ENCODE data around the gene ENDOV. TPM values are rescaled to one million over a fixed set of nuclear protein-coding genes. Genes with fewer than 3 reads are reported as not detected.

Gene ENDOV
- 14.7 and 20.6 TPM in 2 replicates for total RNA-seq

DNA sequence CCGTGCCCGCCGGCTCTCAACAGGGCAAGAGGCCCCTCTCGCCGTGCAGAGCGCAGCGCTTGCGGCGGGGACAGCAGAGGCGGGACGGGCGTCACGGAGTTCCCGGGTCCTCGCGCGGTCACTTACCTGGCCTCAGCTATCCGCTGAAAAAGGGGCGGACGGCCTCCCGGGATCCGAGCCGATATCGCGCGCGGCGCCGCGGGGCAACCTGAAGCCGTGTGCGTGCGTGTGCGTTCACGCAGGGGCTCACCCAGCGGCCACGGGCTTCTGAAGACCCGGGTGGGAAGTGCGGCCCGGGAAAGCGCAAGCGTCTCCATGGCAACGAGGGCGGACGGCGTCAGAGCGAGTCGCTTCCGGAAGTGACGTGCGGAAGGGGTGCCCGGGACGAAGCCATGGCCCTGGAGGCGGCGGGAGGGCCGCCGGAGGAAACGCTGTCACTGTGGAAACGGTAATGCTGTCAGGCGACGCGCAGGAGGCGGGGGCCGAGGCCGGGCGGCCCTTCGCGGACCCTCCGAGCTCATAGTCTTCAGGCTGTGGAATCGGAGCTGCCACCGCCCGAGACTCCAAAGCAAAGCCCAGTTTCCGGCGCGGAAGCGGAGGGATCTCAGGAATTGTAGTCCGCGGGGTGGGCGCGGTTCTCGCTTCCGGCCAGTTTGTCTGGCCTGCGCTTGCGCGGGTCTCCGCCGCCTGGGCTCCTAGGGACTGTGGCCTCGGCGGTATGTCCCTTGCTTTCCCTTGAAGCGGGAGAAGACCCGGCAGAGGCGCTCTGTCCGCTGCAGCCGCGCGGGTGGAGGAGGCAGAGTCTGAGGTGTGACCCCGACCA lies at the start of gene ENDOV:
Gene ENDOV (plus strand): TSS at position 365 of the 823 bp plus-strand sequence. CDS start 28 bp downstream, at position 393.
- DNase-seq (ENCODE audit: low read depth, low spot score) = peak; percentile 71

DNA sequence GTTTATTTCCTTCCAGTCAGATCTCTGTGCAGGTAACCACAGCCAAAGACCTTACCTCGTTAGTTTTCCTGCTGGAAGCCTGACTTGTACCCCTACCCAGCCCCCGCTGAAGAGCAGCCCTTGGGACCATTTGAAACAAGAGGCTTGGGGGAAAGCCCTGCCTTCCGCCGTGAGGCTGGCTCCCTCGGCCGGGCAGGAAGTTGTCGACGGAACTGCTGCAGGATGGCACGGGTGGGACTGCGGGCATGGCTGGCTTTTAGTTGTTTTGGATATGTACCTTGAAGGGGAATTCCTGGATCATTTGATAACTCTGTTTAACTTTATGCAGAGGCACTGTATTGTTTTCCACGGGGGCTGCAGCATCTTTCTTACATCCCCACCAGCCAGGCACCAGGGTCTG lies 49.0 kb upstream of the ENDOV start:
- DNase-seq (ENCODE audit: low read depth, low spot score) = no peak

DNA sequence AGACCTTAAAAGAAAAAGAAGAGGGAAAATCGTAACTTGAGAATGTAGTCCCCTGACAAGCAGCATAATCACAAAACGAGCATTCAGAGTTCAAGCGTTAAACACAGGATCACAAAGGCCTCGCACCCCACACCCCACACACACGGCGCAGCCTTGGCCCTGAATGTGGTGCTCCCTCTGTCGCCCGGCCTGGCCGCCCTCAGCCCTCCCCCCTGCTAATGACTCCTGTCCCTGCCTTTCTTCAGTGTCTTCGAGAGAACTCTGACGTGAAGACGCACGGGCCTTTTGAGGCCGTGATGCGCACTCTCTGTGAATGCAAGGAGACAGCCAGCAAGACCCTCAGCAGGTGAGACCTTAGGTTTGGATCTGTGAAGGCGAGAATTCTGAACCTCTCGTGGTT lies 47.5 kb upstream of the ENDOV start:
- no peak for DNase-seq (ENCODE audit: low read depth, low spot score)

DNA sequence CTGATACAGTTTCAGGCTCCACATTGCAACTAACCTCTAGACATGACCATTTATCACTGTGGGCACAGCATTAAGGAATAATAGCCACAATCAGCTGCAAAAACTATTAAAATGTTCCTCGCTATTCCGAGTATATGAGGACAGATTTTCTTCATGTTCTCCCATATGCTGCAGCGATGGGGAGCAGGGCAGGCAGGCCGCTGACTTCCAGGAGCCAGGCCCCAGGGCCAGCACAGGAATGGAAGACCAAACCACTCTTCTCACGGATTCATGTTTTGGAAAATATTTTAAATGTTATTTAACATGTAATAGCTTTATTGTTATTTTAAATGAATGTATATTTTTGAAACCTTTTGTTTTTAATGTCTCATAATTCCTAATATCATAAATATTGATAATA lies 43.8 kb upstream of the ENDOV start:
- no peak for DNase-seq (ENCODE audit: low read depth, low spot score)

DNA sequence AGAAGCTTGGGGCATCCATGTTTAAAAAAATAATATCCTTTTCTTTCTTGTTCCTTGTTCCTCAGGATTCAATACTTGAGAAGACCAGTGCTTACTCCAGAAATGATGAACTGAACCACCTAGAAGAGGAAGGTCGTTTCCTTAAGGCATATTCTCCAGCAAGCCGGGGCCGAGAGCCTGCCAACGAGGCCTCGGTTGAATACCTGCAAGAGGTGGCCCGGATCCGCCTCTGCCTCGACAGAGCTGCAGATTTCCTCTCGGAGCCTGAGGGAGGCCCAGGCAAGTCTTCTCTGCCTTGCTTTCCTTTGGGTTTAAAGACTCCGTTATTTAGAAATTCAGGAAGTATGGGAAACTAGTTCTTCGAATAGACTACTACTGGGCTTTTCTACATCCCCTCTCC lies 42.5 kb upstream of the ENDOV start:
- DNase-seq (ENCODE audit: low read depth, low spot score) = no peak

DNA sequence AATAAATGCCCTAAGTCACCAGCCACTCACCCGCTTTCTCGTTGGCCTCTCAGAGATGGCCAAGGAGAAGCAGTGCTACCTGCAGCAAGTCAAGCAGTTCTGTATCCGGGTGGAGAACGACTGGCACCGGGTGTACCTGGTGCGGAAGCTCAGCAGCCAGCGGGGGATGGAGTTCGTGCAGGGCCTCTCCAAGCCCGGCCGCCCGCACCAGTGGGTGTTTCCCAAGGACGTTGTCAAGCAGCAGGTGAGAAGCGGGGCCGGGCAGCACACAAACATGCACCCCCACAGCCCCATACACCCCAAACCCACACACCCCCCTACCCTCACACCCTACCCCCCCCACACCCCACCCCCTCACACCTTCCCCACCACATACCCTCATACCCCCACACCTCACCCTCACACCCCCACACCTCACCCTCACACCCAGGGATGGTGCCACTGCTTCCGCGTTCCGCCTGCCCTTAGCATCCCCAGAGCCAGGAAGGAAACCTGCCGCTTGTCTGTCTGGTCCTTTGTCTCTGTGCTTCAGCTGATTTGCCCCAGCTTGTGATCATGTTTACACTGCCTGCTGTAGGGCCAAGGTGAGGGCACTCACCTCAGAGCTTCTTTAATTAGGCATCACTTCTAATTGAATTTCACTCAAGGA lies 41.9 kb upstream of the ENDOV start:
- no peak for DNase-seq (ENCODE audit: low read depth, low spot score)

DNA sequence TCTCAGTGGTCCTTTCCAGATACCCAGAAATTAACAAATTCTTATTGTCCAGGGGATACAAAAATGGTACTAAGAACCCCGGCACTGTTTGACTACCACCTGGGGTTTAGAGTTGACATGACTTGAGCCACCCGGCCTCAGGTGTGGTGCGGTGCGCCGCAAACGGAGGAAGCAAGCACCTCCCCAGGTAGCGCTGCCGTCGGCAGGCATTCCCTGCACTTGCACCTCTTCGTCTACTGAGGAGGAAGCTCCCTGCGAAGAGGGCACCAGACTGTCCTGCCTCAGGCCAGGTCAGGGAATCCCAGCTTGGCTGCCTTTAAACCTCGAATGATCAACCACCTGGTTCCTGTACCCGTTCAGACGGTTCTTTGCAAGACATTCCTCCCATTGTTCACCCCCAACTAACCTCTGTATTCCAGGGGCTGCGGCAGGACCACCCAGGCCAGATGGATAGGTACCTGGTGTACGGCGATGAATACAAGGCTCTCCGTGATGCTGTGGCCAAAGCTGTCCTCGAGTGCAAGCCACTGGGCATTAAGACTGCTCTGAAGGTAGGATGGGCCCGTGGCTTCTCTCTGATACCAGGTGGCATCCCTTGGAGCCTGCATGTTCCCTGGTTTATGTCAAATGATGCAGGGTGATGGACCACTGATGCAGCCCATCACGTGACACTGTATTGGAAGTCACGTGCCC lies 40.8 kb upstream of the ENDOV start:
- DNase-seq (ENCODE audit: low read depth, low spot score) = no peak

DNA sequence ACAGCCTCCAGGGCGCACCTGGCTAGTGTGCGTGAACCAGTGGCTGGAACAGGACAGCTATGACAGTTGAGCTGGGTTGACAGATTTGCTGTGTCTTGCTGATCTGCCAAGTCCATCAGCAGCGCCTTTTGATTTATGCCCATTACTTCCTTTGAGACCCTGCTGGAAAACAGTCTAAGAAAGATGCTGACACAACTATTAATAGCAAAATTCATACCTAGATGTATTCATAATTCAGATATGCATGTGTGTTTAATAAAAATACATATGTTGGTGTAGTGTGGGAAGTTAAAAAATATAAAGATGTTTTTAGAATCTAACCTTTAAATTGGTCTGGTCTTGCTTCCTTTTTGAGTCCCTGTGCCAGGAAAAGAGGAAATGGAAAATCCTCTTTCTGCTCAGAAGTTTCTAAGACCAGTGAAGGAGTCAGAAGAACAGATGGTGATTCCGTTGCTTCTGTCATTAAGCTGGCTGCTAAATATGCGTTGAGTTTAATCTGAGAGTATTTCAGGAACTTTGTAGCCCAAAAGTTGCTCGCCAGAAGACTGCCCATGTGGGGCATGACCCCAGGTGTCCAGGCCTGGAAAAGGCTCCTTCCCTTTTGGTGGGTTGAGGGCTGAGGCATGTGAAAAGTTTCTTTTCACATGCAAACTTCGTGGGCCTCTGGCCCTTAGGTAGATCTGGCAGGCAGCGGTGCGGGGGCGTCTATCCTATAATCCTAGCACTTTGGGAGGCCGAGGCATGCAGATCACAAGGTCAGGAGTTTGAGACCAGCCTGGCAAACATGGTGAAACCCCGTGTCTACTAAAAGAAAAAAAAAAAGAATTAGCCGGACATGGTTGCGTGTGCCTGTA lies 40.0 kb upstream of the ENDOV start:
- no peak for DNase-seq (ENCODE audit: low read depth, low spot score)

DNA sequence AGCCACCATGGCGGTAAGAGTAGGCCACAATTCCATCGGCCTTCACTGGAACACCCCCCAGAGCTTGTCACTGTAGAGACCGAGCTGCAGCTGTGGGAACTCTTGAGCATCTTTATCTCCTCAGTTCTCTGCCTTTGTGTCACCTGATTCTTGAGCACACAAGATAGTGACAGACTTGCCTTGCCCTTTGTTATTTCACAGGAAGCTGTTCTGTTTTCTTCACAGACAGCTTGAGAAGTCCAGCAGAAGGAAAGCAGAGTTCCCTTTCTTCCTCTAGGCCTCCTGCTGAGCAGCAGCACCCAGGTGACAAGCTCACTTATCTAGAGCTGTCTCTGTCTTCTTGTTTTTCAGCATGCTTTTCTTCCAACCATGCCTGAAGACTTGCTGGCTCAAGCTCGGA lies 38.4 kb upstream of the ENDOV start:
- DNase-seq (ENCODE audit: low read depth, low spot score) = no peak

DNA sequence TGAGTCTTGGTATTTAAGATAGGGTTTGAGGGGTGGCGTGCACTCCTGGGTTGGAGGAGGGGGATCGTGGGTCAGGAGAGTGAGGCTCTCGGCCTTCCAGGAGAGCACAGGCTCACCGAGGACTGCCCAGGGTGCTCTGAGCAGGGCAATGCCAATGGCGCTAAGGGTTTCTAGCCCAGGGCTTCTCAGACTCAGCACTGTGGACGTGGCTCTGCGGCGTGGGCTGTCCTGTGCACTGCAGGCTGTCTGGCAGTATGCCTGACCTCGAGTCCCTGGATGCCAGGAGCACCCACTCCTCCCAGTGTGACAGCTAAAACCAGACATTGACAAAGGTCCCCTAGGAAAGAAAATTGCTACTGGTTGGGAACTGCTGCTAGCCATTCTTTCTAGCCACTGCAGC lies 37.2 kb upstream of the ENDOV start:
- no peak for DNase-seq (ENCODE audit: low read depth, low spot score)

DNA sequence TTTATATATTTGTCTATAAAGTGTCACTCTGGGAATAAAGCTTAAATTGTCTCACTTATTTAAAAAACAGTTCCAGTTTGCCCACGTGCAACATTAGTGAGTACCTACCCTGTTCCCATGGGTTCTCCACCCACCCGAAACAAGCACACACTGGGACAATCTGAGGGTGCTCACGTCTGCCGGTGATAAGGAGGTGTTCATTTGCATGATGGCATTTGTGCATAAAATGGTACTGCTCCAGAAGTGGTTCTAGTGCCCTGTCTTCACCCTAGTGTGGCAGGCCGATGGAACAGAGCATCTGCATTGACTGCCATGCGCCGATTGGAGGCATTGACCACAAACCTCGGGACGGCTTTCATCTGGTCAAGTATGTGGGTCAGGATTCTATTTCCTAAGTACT lies 35.6 kb upstream of the ENDOV start:
- no peak for DNase-seq (ENCODE audit: low read depth, low spot score)

DNA sequence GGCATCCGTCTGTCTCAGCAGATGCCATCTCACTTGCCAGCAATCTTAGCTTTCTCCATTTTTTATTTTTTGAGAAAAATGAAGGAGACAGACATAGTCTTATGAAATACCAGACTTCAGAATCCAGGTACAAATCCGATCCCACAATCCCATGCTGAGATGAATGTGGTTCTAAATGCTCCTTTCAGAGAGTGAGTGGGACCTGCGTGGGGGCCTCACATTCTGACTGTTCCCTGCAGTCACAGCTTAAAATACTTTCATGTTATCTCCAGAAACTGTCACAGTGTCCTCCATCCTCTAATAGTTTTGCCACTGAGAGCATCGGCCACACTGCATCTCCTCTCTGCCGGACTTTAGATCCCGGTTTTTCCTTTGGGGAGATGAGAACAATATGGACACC lies 34.9 kb upstream of the ENDOV start:
- no peak for DNase-seq (ENCODE audit: low read depth, low spot score)

DNA sequence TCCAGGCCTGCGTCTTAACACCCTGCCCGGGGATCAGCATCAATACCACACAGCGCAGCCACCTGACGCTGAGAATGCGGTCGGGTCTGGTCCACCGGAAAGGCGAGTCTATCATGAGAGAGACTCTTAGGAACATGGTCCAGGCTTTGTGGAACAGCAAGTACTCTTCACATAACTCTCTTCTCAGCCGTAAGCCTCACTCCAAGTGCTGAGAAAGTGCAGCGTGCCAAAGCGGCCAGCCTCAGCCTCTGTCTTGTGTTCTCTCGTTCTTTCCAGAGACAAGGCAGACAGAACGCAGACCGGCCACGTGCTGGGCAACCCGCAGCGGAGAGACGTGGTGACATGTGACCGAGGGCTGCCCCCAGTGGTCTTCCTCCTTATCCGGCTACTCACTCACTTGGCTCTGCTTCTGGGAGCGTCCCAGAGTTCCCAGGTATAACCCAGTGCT lies 34.4 kb upstream of the ENDOV start:
- DNase-seq (ENCODE audit: low read depth, low spot score) = no peak

DNA sequence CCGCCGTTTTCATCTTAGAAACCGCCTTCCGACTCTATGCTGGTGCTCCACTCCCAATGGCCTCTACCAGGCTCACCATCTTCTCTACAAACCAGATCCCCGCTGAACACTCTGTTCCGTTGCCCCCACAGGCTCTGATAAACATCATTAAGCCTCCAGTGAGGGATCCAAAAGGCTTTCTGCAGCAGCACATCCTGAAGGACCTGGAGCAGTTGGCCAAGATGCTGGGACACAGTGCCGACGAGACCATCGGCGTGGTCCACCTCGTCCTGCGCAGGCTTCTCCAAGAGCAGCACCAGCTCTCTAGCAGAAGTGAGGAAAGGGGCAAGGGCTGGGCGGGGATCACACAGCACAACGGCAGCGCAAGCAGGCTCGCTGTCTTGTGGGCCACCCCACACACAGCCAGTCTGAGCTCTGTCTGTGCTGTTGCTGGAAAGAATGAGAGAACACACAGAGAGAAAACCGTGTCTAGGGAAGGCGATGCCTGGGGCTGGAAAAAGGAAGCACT lies 33.5 kb upstream of the ENDOV start:
- no peak for DNase-seq (ENCODE audit: low read depth, low spot score)

DNA sequence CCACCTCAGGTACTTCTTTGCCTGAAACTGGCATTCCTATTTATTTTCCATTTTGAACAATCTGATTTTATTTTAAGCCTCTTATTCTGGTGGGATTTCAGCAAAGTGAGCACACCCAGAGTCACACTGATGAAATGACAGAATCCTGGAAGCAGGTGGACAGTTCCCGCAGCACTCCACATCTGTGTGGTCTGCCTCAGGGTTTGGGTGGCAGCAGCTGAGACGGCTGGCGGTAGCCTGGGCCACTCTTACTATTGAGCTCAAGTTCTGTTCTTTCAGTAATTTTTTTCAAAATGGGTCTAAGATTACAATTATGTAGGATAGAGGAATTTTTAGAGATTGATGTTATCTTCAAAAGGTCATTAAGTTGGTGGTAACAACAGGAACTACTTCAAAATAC lies 32.5 kb upstream of the ENDOV start:
- no peak for DNase-seq (ENCODE audit: low read depth, low spot score)

DNA sequence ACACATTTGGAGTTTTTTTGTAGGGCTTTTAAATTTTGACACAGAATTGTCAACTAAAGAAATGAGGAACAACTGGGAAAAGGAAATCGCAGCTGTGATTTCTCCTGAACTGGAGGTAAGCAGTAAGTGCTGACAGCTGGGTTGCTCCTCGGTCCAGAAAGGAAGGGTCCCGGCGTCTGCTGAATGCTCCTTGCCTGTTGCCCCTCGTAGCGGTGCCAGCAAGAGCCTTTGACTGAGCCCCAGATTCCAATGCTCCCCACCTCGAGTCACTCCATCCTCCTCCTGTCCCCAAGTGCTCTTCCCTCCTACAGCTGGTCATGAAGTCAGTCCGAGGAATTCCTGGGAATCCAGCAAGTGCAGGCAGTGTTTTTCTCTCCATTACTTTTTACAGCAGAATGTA lies 32.0 kb upstream of the ENDOV start:
- no peak for DNase-seq (ENCODE audit: low read depth, low spot score)

DNA sequence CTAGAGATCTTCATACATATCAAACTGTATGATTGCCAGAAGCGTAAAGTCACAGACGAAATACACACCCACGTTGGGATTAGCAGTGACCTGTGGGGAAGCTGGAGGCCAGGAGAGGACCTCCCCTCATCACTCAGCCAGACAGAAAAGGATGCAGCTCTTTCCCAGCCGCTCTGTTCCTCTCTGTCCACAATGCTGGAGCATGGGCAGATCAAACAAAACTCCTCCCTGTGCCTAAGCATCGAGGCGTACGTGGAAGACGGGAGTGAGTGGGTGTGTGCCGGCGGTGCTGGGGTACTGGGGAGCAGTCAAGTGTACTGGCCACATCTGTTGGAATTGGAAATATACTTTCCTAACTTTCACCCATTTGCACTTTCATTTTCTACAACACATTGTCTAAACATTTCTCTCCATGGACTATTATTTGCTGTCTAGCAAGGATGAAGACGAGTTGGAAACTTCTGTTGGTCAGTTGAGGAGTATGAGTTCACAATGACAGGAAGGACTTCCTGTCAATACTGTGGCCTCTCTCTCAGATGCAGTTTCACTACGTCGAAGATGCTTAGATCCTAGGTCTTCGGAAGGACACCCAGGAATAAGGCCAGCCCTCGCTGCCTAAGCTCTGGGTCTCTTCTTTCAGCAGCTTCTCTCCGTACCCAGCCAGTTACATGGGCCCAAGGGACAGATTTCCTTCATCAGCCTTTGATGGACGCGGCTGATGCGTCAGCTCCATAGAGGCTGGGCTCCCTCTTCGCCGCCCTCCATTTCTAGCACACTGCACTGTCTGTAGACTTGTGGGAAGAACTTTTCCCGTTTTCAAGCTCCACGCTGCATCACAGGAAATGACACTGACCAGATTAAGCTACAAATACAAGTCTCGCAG lies 30.6 kb upstream of the ENDOV start:
- no peak for DNase-seq (ENCODE audit: low read depth, low spot score)

DNA sequence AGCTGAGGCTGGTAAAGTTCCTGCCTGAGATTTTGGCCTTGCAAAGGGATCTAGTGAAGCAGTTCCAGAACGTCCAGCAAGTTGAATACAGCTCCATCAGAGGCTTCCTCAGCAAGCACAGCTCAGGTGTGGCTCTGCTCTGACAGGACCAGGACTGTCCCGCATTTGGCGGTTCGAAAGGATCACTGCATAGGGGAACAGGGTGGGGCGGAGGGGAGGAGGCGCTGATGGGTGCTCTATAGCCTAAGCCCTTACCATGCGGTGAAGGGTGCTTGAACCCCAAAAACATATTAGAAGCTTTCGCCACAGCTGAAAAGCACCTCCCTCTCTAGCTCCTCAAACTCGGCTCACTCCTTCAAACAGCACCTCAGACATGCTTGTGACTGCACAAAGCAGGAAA lies 29.9 kb upstream of the ENDOV start:
- DNase-seq (ENCODE audit: low read depth, low spot score) = no peak

DNA sequence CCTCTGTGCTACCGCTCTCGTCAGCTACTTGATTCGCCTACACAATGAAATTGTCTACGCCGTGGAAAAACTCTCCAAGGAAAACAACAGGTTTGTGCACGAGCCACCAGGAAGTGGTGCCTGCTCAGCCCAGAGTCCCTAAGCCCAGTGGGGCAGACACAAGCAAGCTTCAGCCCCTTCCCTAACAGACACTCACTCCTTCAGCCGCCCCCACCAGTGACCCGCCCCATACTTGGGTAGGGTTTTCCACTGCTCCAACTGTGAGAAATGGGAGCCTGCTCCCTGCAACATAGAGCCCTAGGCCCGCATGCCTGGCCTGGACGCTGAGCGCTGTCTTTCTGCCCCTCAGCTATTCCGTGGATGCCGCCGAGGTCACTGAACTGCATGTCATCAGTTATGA lies 28.6 kb upstream of the ENDOV start:
- no peak for DNase-seq (ENCODE audit: low read depth, low spot score)

DNA sequence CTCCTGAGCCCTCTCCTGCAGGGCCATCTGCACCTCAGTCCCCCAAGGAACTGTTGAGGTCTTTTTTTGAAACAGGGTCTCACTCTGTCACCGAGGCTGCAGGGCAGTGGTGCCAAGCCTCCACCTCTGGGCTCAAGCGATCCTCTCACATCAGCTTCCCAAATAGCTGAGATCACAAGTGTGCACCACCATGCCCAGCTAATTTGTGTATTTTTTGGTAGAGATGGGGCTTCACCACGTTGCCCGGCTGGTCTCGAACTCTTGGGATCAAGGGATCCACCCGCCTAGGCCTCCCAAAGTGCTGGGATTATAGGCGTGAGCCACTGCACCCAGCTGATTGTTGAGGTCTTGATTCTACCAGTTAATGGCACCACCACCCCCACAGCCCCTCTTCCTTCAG lies 27.9 kb upstream of the ENDOV start:
- no peak for DNase-seq (ENCODE audit: low read depth, low spot score)

All from pulmonary artery endothelial cell (primary cell).